CD4-positive, alpha-beta T cell treated with Interleukin-6 at 100 ng/mL for 8 hours (primary cell): ENCODE measurements around the gene TAF1C.

Experiments
- DNase-seq: peaks from one replicate; pipeline ENCODE4 v3.0.0-alpha.2; 2020; ENCODE audit warnings: mixed read lengths, low spot score

The TAF1C gene

DNA sequence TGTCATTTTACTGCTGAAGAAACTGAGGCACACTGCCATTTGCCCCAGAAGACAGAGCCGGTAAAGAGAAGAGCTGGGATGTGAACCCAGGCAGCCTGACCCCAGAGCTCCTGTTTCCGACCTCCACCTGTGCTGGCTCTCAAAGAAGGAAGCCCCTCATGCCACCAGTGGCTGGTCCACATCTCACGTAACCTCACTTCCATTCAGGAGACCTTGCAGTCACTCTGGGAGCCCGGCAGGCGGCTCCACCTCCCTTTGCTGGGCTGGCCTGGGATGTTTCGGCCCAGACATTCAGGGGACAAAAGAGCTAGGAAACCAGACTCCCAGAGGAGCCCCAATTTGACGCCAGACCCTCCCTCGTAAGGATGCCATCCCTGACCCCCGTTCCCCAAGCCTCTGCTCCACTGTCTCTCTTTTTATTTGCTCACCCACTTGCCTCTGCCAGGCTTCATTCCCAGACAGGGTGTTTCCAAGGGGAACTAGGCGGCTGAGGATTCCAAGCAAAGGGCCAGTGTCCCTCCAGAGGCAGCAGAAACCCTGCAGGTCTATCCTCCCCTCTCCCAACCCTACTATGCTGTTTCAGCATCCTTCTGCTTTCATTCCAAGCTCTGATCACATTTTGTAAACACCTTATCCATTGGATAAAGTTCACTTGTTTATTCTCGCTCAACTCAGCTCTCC lies 2.8 kb downstream of the TAF1C start:
- no peak for DNase-seq

DNA sequence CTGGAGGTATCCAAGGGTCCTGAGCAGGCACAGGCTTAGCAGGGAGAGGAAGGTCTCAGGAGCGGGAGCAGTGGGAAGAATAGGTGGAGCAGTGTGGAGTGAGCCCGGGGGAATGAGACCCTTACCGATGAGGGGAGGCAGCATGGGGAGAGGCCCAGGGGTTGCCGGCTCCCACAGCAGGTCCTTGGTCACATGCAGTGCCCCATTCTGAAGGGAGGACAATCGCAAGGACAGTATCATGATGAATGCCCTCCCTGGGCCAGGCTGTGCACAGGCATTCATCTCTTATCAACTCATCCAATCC lies 3.3 kb downstream of the TAF1C start:
- DNase-seq, result no peak

DNA sequence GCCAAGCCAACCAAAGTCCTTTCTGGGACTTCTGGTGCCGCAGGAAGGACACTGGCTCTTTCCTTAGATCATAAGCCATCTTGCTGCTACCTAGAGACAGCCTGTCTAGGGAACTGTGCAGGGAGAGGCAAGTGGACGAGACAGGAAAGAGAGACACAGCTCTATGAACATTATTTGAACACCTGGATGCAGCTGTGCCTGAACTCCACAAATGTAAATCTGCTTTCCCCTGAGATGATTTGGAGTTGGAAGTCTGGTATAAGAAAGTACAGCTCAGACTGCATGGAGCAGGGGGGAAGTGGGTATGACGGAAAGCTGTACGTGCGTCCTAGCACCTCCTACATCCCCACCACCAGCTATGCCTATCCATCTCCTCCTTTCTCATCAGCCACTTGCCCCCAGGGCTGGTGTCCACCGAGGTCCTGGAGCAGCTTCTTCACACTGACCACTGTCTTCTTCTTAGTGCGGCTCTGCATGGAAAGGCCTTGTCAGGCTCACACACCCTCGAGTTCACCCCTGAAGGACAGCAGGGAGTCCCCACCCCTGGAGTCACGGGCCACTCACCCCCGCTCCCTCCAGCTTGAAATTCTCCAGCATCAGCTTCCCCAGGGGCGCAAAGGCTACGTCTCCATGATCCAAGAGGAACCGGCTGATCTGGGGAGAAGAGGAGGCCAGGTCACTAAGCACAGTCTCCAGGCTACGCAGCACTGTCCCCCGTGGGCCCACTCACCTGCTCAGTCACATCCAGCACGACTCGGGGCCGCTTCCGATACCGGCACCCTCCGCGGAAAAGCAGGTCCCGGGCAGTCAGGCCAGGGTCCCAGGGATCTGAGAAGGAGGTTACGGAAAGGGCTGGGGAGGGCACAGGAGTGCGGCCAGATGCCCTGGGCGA lies 3.9 kb downstream of the TAF1C start:
- DNase-seq, result no peak

DNA sequence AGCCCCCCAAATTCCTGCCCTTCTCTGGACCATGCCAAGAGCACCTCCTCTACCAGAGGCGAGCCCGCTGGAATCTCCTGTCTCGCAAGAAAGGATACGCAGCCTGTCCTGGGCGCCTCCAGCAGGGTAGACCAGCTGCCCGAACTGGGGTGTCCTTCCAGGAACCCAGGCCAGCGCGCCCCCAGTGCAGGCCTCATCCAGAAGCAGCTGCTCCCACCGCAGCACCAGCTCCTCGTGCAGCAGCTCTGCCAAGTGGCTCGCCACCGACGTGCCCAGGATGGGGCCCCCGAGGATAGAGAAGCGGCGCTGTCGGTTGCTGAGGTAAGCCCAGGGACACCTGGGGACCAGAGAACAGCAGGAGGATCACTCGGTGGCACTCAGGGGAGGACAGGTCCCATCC lies 4.8 kb downstream of the TAF1C start:
- no peak for DNase-seq

DNA sequence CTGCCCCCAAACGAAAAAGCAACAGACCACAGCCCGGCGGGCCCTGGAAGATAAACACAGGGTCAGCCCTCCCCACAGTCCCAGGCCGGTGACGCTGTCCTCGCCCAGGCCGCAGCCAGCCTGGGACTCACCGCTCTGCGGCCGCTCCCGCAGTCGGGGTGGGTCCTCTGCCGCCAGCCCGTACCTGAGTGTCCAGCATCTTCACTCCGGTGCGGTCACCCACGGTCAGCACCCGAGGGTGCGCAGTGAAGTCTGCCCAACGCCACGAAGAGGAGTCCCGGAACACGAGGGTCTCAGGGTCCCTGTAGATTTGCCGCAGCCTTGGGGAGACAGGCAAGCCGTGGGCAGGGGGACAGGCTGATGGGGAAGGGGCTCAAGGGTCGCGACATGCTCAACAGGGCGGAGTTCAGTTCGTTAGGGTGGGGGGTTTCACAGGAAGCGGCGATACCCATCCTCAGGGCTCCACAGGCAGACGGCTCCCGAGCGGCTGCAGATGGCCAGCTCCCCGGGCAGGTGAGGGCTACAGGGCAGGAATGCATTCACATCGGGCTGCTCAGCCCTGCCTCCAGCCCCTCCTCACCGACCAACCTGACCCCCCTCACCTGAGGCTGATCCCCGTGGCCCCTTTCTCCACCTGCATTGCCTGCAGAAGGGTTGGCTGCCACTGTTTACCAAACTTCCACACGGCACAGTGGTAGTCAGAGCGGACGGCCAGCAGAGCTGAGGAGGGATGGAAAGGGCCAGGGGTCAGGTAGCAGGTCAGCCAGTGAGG lies 5.5 kb downstream of the TAF1C start:
- DNase-seq, result no peak

DNA sequence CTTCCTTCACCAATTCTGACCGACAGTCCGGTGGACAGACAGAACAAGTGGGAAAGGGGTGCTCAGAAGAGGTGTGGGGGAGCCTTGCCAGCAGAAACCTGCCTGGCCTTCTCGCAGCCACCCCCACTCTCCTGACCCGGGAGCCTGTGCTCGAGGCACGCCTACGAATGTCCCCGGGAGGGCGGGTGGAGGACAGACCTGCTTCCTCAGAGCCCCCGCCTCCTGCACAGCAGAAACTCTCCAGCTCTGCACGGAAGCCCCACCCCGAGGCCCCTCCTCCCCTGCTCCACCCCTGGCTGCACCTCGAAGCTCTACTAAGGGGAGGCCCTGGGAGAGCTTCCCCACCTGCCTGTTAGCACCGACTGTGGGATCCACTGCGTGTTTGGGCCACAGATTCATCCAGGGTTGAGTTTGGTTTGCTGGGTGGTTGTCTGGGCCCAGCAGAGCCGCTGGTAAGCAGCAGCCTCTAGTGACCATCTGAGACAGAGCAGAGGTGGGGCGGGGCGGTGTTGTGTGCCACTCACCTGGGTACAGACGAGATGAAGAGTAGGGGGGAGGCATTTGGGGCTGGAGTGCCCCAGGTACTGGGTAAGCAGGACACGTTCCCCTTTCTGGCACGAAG lies 6.2 kb downstream of the TAF1C start:
- DNase-seq, result no peak

DNA sequence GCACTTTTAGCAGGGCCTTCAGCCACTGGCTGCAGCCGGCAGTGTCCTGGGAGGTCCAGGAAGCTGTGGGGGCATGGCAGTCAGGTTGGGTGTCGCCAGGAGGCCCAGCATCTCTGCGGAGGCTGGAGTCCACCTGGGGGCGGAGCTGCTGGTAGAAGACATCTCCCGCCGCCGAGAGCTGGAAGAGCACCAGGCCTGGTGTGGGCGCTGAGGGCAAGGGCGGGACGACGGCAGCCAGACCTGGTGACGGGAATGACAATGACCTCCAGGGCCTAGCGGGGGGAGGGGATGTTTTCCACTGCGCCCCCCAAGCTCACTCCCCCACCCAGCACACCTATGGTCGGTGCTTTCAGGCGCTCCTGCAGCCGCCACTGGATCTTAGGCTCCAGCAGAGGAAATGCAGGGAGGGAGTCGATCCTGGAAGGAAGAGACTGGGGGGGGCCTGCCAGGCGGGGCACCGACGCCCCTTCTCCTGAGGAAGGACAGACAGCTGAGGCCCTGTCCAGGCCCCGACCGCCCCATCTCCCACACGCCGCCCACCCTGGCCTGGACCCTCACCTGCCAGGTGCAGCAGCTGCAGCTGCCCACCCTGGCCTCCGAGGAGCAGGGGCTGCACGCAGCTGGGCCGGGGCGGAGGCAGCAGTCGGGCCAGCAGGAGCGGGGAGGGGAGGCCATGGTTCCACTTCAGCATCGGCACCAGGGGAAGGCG lies 7.1 kb downstream of the TAF1C start:
- no peak for DNase-seq

DNA sequence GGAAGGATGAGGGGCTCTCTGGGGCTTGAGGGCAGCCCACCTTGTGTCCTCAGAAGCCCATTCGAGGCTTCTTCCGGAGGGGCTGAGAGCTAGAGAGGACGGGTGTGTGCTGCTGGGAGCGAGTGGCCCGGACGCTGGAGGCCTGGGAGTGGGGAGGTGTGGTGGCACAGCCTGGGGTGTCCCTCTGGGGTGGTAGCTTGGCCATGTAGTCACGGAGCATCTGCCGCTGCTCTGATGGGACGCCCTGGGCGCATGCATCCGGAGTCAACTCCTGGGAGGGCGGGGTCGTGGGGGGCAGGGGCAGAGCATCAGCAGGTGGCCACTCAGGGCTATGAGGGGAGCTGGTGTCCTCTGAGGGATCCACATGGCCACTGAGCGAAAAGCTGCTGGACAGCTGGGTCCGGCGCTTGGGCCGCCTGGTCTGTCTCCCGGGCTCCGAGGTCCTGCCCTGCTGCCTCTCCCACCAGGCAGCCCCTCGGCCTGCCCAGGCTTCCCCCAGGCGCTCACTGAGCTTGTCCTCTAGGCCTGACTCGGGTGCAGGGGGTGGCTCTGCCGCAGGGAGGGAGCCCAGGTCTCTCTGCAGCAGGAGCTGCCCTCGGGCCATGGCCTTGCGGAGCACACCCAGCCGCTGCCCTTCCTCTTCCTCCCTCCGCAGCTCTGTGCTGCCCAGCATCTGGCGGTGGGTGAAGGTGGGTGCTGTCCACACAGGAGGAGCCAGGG lies 7.8 kb downstream of the TAF1C start:
- no peak for DNase-seq

DNA sequence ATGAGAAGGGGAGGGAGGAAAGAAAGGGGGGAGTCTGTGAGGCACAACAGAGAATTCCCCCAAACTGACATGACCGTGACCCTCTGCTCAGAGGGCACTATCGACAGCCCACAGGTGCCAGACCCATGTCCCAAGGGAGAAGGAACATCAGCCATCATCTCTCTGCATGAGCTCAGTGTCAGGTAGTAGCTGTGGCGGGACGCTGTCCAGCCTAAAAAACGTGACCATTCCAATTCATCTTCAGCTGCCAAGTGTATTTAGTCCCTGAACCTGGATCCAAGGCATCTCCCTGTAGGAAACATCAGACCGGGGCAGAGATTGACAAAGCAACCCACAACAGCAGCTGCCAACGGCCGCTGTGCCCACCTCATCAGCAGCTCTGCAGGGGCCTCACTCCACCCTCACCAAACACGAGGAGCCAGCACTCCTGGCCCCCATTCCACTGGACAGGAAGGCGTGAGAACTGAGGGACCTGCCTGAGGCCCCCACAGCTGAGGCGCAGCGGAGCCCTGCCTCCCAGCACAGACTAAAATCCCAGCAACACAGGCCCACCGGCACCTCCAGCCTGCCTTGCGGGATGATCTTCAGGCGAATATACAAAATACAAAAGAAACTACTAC lies 8.6 kb downstream of the TAF1C start:
- DNase-seq, result no peak

DNA sequence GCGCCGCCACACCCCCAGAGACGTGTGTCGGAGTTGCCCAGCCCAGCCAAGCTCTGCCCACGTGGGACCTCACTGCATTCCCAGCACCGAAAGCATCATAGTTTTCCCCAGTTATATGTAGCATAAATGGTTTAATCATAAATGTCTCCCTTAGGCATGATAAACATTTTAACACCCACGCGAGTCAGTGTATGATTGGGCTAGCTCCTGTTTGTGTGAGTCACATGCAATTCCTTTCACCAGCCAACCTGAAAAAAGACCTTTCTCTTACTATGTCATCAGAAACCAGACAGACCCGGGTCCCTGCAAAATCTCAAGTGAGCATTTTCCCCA lies 9.2 kb downstream of the TAF1C start:
- DNase-seq, result no peak

DNA sequence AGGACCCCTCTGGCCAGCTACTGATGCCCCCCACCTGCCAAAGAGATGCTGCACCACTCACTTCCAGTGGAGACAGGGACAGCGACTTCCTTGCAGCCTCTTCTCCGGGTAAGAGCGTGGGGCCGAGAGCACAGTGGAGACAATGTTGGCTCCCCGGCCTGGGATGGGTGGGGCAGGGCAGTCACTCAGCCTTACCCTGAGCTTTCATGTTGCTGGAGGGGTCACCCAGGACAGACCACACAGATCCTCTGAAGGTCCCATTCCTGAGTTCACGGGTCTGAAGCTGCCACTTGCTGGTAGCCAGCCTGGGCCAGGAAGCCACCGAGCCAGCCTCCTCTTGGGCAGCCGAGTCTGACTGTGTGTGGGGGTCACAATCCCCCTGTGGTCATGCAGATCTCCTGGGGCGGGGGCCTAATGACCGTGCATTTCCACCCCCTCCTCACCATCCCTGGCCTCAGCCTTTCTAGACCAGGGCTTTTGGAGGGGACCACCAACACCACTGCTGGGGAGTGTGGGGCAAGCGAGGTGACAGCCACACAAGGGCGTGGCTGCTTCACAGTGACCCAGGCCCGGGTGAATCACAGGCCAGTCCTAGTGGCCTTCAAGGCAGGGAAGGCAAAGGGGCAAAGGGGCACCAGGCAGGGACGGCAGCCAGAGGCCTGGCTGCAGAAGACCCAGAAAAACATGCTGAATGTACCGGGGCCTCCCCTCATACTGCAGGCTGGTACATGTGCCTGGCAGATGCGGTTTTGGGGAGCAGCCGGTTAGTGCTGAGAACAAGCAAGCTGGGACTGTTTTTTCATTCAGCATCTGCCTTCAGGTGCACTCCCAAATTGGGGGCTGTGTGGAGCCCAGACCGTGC lies 10.4 kb downstream of the TAF1C start:
- no peak for DNase-seq

DNA sequence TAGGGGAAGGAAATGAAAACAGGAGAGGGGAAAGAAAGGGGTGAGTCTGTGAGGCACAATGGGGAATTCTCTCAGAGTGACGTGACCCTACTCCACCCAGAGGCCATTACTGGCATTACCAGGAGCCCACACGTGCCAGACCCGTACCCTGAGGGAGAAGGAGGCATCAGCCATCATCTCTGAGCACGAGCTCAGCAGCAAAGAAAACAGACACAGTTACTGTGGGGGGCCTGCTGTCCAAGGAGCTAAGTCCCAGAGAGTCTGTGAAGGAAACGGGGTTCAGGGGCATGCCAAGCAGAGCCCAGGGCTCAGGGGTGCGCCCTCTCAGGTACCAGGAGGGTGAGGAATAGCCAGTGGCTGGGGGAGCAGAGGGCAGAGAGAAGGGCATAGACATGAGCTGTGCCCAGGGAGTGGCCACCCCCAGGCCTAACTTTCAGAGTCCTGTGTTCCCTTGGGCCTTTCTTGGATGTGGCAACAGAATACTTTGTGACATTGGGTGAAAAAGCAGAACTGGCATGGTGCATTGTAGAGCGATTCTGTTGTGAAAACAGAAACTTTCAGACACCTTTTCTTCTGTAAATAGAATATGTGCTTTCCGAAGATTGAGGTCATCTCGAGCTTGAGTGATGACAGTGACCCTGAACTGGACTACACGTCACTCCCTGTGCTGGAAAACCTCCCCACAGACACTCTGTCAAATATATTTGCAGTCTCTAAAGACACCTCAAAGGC lies 11.3 kb downstream of the TAF1C start:
- DNase-seq, result peak; percentile 36

DNA sequence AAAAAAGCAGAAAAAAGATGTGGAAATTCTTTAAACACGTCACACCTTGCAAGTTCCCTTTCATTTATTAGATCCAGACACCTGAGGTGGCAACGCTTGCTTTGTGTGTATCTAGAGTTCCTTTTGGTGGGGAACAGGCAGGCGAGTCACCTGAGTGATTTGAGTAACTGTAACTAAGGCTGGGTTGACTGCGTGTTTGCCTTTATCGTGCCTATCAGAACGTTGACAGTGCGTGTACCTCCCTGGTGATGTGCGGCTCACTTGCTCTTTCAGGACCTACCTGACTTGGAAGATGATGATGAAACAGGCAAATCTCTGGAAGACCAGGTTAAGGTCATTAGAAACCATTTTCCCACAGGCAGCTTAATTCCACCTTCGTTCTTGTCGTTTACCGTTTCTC lies 12.5 kb downstream of the TAF1C start:
- no peak for DNase-seq

DNA sequence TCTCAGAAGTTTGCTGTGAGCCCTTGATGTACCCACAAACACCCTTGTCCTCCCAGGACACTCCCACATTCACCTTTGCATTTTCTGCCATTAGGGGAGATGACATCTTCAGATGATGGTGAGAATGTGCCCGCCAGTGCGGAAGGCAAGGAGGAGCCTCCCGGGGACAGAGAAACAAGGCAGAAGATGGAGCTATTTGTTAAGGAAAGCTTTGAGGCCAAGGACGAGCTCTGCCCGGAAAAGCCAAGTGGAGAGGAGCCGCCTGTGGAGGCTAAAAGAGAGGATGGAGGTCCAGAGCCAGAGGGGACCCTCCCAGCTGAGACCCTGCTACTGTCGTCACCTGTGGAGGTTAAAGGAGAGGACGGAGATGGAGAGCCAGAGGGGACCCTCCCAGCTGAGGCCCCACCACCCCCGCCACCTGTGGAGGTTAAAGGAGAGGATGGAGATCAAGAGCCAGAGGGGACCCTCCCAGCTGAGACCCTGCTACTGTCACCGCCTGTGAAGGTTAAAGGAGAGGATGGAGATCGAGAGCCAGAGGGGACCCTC lies 17.0 kb downstream of the TAF1C start:
- no peak for DNase-seq

DNA sequence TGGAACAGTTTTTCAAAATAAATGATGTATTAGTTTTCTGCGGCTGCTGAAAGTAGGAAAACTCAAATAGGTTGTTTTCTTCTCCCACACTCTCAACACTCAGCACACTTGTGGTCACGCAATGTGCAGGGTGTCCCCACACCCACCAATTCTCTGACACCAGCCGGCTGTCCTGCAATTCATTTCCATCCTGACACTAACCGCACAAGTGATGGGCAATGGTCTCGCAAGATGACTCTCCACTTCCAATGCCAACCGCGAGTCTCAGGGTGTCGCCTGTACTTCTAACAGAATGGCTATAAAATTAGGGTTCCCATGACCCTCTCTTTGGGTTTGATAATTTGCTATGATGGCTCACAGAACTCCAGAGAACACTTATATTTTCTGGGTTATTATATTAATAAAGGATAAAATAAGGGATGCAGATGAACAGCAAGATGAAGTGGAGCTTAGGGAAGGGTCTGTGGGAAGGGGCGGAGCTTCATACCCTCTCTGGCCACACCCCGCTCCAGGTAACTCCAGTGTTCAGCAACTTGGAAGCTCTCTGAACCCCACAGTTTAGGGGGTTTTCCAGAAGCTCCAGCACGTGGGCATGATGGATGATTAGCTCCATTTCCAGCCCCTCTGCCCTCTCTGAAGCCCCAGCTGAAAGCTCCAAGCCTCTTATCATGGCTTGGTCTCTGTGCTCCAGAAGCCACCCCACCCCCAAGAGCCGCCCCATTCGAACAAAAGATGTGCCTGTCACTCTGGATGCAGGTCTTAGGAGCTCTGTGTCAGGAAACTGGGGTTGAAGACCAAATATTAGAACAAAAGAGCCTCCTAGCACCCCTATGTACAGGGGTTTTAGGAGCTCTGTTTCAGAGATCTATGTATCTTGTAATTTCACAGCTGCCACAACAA lies 19.8 kb downstream of the TAF1C start:
- no peak for DNase-seq

DNA sequence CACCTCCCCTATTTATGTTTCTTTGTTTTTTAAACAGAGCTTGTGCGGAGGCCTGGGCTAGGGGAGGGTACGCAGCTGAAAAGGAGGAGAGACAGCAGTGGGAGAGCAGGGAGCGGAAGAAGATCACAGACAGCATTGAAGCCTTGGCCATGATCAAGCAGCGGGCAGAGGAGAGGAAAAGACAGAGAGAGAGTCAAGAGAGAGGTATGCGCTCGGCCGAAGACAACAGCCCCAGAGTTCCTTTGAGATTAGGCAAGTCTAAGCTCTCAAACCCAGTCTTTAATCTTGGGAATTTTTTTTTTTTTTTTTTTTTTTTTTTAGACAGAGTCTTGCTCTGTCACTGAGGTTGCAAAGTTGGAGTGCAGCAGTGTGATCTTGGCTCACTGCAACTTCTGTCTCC lies 21.1 kb downstream of the TAF1C start:
- DNase-seq, result no peak

DNA sequence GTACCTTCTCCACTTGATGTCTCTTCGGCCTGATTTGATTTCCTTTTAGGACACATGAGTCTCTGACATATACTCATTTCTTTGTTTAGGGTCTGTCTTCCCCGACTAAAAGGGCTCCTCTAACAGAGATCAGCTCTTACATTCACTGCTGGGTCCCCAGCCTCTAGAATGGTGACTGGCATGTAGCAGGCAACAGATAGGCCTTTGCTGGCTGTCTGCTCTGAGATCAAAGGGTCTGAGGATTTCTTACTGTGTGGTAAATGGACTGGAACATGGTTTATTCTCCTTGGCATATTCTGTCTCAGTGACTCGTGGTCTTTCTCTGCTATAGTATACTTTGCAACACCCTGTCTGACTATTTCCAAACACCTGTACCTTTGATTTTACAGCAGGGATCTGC lies 25.1 kb downstream of the TAF1C start:
- DNase-seq, result no peak

DNA sequence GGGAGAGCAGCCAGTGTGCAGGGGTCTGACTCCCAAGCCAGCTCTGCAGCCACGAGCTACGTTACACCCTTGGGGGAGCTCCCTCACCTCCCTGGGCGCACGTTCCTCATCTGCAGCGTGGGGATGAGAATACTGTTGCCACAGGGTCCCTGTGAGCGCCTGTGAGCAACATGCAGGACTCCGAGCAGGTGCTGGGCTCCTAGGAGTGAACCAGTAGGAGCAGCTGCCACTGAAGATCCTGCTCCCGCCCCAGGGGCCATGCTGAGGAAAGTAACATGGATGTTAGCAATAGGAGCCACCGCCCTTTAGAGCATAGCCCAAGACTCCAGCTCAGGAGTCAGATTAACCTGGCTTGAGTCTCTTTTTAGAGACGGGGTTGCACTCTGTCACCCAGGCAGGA lies 25.8 kb downstream of the TAF1C start:
- no peak for DNase-seq
